Fibroblast of the aortic adventitia (primary cell): ENCODE data around the gene PCYT1A. TPM values are rescaled to one million over a fixed set of nuclear protein-coding genes. Genes with fewer than 3 reads are reported as not detected.
A peak's percentile ranks its signal among the peaks of the same experiment; 100 is the strongest.

ENCODE experiments used
- DNase-seq: peaks from one replicate; pipeline ENCODE4 v3.0.0-alpha.2; 2010; ENCODE audit warnings: low read depth
- H3K4me3 ChIP-seq: 2 replicates; pipeline ENCODE4 v1.5.1; 2011; ENCODE audit warnings: low read depth, mild to moderate bottlenecking, control low read depth, low read length, moderate library complexity
- CTCF ChIP-seq: IDR thresholded peaks from 2 replicates; pipeline ENCODE4 v1.5.1; 2011; ENCODE audit warnings: mild to moderate bottlenecking, low read length, control low read depth, inconsistent platforms; ENCODE audit not compliant: insufficient read depth
- total RNA-seq: library from RNA; depleted of rRNA; stranded (reverse); fragments of >200 nt; gene quantifications from 2 replicates; pipeline ENCODE4 v1.2.3, GENCODE V29; 2012; ENCODE audit warnings: low replicate concordance

Gene PCYT1A
- total RNA-seq, 1 donor = 80.8 TPM

- H3K4me3 ChIP-seq = no peak overlapping the region
- DNase-seq = no peak
- no peak for TF ChIP-seq CTCF
These were observed 14.7 kb downstream of the PCYT1A start for GRCh38 chr3:196272826-196273225.

- no peak for TF ChIP-seq CTCF
- DNase-seq = no peak
- no peak overlapping the region for H3K4me3 ChIP-seq
These were observed 17.0 kb downstream of the PCYT1A start for GRCh38 chr3:196270499-196270898.

- peak; percentile 75 for DNase-seq
- no peak for TF ChIP-seq CTCF
- no peak overlapping the region for H3K4me3 ChIP-seq
These were observed 19.0 kb downstream of the PCYT1A start for GRCh38 chr3:196268284-196269163.

- no peak for DNase-seq
- H3K4me3 ChIP-seq = no peak overlapping the region
- no peak for TF ChIP-seq CTCF
These were observed 23.7 kb downstream of the PCYT1A start for GRCh38 chr3:196263819-196264218.

GRCh38 chr3:196260784-196261183 is 26.7 kb downstream of the PCYT1A start:
- no peak for DNase-seq
- H3K4me3 ChIP-seq = no peak overlapping the region
- no peak for TF ChIP-seq CTCF

GRCh38 chr3:196255776-196256175 is 31.8 kb downstream of the PCYT1A start:
- H3K4me3 ChIP-seq = no peak overlapping the region
- DNase-seq = no peak
- no peak for TF ChIP-seq CTCF
